NOMO-1 treated with DMSO at 0.1 percent for 48 hours (cell line): ENCODE results near the gene MUC4.
"Not testable (repeated sequence)": the region's sequence is repeated elsewhere in the genome, so short reads cannot be mapped to it uniquely, and the experiment has no call there.

Source experiments
- DNase-seq: peaks from one replicate; lab custom pipeline; 2025; ENCODE audit not compliant: unreplicated experiment; lab: John Stamatoyannopoulos, UW

Gene MUC4

GRCh38 chr3:195717852-195718476 is 93.8 kb downstream of the MUC4 start:
- no peak for DNase-seq

- DNase-seq, result no peak
Observed at GRCh38 chr3:195717416-195717815, 94.3 kb downstream of the MUC4 start.

GRCh38 chr3:195715583-195716266 is 96.0 kb downstream of the MUC4 start:
- no peak for DNase-seq

- no peak for DNase-seq
Observed at GRCh38 chr3:195715134-195715533, 96.6 kb downstream of the MUC4 start.

GRCh38 chr3:195714380-195715011 is 97.2 kb downstream of the MUC4 start:
- DNase-seq, result no peak

- DNase-seq, result not testable (repeated sequence)
Observed at GRCh38 chr3:195713150-195713549, 98.6 kb downstream of the MUC4 start.

GRCh38 chr3:195712535-195712910 is 99.2 kb downstream of the MUC4 start:
- DNase-seq, result not testable (repeated sequence)

GRCh38 chr3:195711813-195712534 is 99.8 kb downstream of the MUC4 start:
- DNase-seq, result no peak

- DNase-seq, result not testable (repeated sequence)
Observed at GRCh38 chr3:195711091-195711812, 100.5 kb downstream of the MUC4 start.

- DNase-seq, result not testable (repeated sequence)
Observed at GRCh38 chr3:195710126-195710905, 101.4 kb downstream of the MUC4 start.

GRCh38 chr3:195709676-195710085 is 102.0 kb downstream of the MUC4 start:
- no peak for DNase-seq

- DNase-seq, result no peak
Observed at GRCh38 chr3:195708626-195709481, 102.9 kb downstream of the MUC4 start.

- no peak for DNase-seq
Observed at GRCh38 chr3:195708061-195708460, 103.7 kb downstream of the MUC4 start.

- no peak for DNase-seq
Observed at GRCh38 chr3:195705081-195705991, 106.4 kb downstream of the MUC4 start.

GRCh38 chr3:195704433-195704999 is 107.2 kb downstream of the MUC4 start:
- DNase-seq, result no peak

- DNase-seq, result no peak
Observed at GRCh38 chr3:195703776-195704175, 108.0 kb downstream of the MUC4 start.

GRCh38 chr3:195701042-195701915 is 110.5 kb downstream of the MUC4 start:
- no peak for DNase-seq
